Muscle of arm (tissue), 12 donors: Measurements from ENCODE around the gene IQCM. TPM values are rescaled to one million over a fixed set of nuclear protein-coding genes. Genes with fewer than 3 reads are reported as not detected.

ENCODE experiments used
- DNase-seq: peaks from one replicate; pipeline ENCODE4 v3.0.0-alpha.2; 2013
- polyA plus RNA-seq, 12 donors: library from polyadenylated mRNA; unstranded; fragments of 120-200 nt; gene quantifications; one replicate each; pipeline ENCODE4 v1.2.1, GENCODE V29; 2013; ENCODE audit not compliant: insufficient read length in 12 of 12

IQCM gene
- polyA plus RNA-seq, 12 donors = not detected

DNA sequence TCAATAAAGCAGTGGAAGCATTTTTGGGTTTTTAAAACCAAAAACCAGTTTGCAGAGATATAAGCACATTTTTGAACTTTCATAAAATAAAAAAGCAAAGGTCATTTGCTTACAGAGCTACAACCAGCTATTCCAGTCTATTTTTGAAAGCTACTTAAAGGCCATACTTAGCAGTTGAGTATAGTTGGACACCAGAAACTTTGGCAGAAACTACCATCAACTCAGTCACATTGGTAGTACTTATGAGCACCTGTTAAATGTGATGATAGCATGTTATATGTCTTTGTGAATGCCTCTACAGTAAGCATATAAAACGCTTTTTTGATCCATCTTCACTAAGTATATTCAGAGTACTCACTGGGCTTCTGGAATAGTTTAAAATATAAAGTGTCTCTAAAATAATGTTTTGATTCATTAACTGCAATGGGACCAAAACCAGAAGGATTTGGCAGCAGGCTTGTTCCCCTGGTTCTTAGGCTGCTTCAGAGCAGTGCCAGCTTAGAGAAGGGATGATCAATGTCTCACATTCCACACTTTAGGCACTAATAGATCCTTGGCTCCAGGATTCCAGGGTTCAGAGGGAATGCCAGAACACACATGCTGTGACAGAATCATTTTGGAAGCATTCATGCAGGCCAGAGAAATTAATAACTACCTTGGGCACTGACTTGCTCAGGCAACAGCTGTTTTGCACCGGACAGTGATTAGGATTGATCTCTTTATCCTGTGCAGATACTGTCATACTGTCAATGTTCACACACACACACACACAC lies 103.9 kb downstream of the IQCM start:
- peak; percentile 41 for DNase-seq

DNA sequence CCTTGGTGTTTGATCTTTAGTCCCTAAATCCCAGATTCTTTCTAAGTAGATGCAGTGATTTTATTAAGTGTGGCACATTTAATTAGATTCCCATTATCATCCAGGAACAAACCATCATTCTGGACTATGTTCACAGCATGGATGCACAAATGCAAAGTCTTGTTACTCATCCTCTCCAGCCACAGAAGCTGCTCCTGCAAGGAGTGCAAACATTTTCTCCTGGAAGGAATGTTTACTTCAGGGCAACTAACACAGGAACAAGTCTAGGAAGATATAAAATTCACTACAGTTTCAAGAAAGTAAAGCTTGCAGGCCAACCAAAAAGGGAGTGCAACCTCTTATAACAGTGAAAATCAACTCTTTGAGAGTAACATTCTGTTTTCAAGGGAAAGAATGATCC lies 106.0 kb downstream of the IQCM start:
- no peak for DNase-seq

DNA sequence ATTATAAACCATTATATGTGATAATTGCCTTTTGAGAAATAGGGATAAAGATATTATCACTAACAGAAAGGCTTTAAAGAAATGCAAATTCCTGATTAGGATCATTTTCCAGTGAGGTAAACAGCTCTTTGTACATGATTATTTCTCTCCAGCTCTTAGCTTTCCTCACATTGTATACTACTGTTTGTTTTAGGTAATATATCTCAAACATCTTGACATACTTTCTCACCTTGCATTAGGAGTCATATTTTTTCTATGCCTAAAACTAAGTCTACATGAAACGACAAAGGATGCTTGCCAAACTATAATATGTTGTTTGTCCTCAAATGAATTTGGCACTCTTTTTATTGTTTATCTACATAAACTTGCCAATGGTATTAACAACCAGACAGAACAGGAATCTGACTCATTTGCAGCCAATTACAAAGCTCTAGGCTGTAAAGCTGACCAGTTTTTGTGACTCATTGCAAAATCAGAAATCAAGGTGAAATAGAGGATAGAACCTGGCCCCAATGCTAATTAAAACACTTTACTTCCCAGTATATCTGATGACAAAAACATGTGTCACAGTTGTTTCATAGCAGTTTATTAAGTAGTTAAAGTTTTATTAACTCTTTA lies 107.0 kb downstream of the IQCM start:
- no peak for DNase-seq

DNA sequence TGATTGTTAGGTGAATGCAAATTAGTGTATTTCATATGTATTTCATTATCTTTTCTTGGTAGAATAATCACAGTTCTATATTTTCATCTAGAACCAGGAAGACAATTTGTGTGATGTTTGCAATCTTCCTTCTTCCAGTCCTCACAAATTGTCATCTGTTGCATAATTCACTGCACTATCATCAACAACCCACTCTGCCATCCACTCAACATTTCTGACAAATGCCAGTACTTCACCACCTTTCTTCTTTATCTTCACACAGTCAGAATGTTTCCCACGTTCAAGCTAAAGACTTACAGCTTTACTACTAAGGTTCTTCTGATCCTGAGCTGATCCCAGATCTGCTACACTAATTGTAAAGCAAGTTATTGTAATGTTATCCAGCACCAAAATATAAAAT lies 107.8 kb downstream of the IQCM start:
- DNase-seq = no peak

DNA sequence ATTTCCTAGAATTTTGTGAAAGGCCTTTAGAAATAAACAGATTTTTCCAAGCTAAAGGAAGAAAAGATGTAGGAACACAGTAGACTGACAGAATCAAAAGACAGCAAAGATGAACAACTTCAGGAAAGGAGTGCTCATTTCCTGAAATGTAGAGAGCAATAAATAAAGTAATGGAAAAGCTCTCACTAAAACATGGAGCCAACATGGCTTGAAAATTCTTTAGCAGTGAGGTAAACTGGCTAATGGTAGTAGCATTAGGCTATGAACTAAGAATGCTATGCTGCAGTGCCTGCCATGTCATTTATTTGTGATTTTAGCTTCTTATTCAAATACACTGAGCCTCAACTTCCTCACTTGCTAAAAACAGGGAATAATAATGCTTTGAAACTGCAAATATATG lies 108.7 kb downstream of the IQCM start:
- no peak for DNase-seq

DNA sequence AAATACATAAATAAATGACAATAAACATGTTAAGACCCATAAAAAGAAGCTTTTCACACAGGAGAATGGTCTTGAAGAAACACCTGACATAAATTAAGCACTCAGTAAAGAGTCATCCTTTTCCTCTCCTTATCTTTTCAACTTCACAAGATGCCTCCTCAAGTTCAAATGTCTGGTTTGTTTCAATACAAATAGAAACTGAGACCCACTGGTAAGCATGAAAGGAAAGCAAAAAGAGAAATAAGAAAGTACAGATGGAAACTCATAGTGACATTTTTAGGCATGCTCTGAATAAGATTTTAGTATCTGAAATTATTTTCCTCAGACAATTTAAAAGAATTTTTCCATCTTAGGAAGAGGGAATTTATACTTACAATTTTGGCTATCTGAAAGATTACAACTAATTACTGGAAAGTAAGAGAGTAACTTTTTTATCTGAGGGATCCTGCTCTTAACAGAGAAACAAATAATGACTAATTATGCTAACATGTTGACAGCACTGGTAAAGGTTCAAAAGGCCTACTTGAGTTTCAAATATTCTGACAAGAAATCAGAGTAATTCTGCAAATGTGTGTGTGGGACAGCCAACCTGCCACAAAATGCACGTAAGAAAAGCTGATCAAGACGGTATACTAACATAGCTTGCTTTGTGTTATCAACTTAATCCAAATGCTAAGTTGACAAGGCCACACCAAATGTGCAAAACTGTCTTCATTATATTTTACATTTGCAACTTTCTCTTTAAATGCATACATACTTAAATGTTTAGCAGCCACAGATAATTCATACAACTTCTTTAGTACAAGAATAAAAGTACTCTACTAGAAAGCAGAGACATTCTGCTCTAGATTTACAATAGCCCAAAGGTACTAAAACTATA lies 113.0 kb downstream of the IQCM start:
- DNase-seq = no peak

DNA sequence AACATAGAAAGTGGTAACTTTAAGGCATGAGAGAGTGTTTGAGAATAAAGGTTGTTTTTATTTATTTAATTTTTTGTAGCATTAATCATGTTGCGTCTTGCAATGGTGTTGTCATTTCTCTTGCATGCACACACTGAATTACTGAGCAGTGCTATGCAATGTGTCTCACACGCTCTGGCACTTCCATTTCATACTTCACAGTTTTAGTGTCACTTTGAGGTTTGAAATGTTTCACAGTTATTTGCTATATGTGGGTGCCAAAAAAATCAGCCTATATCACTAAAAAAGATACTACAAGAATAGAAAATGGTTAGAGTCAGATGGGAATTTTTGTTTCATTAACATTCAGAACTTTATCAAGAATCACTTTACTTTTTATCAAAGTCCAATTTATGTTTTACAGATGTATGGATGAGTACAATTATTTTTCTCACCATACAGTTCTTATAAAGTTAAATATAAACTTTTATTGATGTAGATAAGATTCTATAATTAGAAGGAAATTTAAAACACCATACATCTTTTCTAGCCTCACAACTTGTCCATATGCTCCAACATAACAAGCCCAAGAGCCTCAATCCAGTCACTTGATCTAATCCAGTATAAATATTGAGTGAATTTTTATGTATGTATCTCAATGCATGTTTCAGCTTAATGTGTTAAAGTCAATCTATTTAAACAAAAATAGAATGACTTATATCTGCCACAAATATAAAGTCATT lies 114.0 kb downstream of the IQCM start:
- no peak for DNase-seq

GRCh38 chr4:149700272-149700671 lies 115.4 kb downstream of the IQCM start:
- no peak for DNase-seq

DNA sequence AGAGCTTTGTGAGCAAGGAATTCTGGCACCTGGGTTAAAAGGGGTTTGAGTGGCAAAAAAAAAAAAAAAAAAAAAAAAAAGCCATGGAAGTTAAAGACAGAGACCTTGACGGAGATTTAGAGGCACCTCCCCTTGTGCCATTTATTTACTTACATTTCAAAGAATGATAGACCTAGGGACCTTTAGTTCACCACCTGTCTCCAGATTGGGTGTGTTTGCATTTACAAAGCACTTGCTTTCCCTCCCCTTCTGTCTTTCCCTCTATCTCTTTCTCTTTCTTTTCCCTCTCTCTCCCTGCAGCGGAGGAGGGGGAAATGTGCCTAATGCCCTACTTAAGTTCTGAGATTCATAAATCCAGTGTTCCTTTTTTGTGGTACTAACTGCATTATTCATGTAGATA lies 116.0 kb downstream of the IQCM start:
- no peak for DNase-seq

GRCh38 chr4:149690726-149691125 lies 124.9 kb downstream of the IQCM start:
- no peak for DNase-seq

GRCh38 chr4:149684516-149684915 lies 131.1 kb downstream of the IQCM start:
- DNase-seq = no peak

DNA sequence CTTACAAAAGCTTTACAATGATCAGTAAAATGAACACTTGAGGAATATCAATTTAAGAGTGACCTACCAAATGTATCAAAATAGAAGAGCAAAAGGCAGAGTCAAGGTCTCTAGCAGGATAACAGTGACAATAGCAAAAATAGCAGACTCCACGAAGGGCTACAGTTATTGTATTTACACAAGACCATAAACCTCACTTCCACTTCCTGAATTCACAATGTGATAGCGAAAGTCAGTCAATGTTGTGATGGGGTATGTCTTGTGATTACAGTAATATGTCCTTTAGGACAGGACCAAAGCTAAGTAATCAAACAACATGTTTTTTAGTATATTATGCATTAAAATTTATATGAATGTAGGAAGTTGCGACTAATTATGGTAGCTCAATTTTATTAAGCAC lies 139.6 kb downstream of the IQCM start:
- no peak for DNase-seq

DNA sequence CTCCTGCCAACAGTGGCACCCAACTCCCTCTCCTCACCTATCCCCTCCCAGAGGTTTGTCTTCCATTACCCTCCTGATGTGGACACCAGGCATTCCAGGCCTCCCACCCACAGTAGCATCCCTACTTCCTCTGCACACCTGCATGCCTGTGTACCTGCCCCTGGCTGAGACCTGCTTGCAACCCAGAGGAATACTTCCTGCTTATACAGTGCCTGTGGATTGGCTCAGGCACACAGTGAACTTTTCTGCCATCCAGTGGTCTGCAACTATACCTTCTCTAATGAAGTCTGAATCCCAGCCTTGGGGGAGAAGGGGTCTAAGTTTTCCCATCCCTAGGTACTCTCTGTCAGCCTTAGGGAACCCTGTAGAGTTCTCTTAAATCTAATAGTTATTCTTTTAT lies 169.9 kb downstream of the IQCM start:
- DNase-seq = no peak

DNA sequence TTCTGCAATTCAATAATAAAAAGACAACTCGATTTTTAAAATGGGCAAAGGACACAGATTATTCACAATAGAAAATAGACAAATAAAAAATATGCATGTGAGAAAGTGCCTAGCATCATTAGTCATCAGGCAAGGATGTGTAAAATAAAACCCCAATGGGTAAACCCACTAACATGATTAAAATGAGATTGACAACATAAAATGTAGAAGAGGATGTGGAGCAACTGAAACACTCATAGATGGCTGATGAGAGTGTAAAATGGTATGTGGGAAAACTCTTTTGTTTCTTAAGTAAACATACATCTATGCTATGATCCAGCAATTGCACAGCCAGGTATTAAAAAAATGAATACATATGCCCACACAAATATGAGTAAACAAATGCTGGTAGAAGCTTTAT lies 177.6 kb downstream of the IQCM start:
- DNase-seq = no peak

- no peak for DNase-seq
These were observed 181.3 kb downstream of the IQCM start for GRCh38 chr4:149634368-149634767.

DNA sequence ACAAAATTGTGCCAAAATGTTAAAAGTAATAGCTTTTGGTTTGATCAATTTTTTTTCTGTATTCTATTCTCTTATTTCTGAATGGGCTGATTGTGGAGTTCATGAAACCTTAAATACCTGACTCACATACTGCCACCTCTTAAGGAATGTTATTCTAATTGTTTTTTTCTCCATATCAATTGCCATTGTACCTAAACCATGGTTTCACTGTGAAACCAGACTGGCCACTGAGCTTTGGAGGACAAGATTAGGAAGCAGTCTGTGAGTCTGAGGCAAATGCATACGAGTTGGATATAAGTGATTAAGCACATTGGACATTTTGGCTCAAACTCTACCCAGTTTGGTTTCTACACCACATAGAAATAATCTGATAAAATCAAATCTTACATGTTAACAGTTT lies 184.0 kb downstream of the IQCM start:
- DNase-seq = no peak

DNA sequence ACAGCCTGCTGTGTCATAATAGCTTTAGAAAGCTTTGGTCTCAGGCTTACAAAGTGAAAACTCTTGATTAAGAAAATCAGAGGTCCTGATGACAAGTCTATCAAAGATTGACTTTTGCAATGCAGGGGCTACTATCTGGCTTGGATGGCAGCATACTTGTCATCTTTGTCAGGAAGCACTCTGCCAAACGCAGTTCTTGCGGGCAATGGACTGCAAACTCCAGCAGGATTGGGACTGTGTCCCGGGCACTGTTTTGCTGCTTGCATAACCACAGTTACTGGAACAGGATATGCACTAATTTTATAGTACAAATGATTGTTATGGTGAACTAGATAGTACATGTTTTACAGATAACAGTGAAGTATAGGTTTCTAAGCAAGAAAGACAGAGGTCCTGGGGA lies 185.6 kb downstream of the IQCM start:
- no peak for DNase-seq

- DNase-seq = no peak
These were observed 209.9 kb downstream of the IQCM start for GRCh38 chr4:149605601-149606378.

DNA sequence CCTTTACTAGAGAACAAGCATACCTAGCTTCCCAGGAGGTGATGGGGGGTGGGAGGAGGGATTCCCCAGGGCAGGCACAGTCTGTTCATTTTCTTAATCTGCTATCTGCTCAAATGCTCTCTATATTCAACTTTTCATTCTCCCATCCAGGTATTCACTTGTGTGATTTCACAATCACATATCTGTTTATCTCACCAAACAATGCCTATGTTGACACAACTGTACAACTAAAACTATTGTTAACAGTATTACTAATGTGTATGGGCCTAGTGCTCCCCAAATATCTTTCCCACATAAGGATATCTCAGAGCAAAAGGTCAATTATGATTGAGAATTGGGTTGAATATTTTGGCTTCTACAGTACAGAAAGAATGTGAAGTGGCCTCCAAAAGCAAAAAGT lies 210.8 kb downstream of the IQCM start:
- no peak for DNase-seq

GRCh38 chr4:149595500-149595899 lies 220.1 kb downstream of the IQCM start:
- no peak for DNase-seq

DNA sequence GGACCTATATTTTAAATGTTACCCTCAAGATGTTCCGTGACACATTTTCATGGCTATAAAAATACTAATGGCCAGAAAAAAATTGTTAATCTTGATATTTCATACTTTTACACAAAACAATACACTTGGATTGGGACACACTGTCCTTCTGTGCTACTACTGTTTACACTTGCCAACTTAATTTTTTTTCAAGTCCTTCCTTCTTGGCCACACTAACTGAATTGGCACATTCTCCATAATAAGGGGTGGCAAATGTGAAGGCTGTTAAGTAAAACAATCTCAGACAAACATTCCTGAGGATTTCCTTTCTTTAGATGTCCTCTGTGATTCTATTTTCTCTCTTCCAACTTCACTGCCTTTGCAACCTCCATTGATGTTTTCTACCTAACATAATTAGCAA lies 225.8 kb downstream of the IQCM start:
- DNase-seq = no peak
